NCI-H1694 treated with DMSO at 0.1 percent for 48 hours (cell line): ENCODE results near the gene OR10H5.
"Not testable (repeated sequence)": the region's sequence is repeated elsewhere in the genome, so short reads cannot be mapped to it uniquely, and the experiment has no call there.

Source experiments
- DNase-seq: peaks from one replicate; lab custom pipeline; 2025; lab: John Stamatoyannopoulos, UW

OR10H5 gene, protein sequence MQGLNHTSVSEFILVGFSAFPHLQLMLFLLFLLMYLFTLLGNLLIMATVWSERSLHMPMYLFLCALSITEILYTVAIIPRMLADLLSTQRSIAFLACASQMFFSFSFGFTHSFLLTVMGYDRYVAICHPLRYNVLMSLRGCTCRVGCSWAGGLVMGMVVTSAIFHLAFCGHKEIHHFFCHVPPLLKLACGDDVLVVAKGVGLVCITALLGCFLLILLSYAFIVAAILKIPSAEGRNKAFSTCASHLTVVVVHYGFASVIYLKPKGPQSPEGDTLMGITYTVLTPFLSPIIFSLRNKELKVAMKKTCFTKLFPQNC

GRCh38 chr19:15787611-15788155 lies at the start of gene OR10H5:
TSS of gene OR10H5 (plus strand) at chr19:15787661. CDS start at chr19:15794049, 6,388 bp downstream.
- DNase-seq, result no peak

DNA sequence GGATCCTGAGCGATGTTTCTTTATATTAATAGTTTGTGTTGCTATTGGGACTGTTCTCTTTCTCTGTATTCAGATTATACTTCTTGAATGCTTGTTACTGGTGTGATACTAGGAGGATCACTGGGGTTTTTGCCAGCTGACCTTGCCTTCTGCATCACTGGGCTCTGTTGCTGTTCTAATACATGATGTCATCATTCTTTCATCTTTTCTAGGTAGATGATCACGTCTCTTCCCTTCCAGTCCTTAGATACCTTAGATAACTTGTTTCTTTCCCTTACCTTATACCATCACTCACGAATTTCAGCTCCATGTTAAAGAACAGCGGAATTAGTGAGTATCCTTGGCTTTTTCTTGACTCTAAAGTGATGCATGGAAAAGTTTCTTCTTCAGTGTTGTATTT lies 49.7 kb upstream of the OR10H5 start, which contains the start of gene OR10H3:
Gene OR10H3, plus strand, starts transcription at position 264 of the 400 bp plus-strand sequence. CDS start 3,408 bp downstream, outside the sequence.
- no peak for DNase-seq

- DNase-seq, result no peak
Observed at GRCh38 chr19:15740785-15741184, 46.7 kb upstream of the OR10H5 start.

DNA sequence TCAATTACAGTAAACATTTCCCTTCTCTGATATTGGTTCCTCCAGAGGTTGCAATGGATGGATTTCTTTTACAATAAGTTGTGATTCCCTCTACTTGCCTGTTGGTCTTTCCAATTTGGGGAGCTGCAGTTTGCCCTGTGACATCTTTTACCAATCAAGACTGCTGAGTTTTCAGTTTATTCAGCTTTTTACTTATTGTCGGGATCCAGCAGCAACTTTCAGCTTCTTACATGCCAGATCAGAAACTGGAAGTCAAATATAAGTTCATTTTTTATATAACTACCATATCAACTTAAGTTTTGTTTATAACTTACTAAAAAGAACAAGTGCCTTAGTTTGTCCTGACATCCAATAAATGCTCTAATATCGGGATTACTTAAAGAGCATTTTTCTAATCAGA lies 39.2 kb upstream of the OR10H5 start:
- no peak for DNase-seq

GRCh38 chr19:15758379-15758778 lies 29.1 kb upstream of the OR10H5 start:
- DNase-seq, result no peak

DNA sequence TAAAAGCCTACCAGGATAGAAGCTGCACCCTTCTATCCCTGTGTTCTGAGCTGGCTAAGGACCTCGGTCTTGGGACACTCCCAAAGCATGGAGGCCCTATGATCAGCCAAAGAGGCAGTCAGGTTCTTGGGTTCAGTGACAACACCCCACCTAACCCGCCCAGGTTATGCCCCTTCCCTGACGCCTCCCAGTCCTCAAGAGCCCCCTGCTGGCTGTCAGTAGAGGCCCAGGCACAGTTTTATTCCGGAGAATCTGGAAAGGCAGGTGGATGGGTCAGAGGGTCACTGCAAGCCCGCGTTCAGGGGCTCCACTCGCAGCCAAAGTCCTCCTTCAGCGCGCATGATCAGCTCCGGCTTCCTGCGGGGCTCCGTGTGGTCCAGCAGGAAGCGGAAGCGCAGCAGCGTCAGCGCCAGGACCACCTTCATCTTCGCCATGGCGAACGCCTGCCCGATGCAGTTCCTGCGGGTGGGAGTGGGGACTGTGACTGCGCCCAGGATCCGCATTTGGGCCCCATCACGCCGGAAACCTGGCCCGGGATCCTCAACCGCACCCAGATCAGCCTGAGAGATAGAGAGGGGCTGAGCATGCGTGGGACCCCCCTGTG lies 27.4 kb upstream of the OR10H5 start:
- no peak for DNase-seq

DNA sequence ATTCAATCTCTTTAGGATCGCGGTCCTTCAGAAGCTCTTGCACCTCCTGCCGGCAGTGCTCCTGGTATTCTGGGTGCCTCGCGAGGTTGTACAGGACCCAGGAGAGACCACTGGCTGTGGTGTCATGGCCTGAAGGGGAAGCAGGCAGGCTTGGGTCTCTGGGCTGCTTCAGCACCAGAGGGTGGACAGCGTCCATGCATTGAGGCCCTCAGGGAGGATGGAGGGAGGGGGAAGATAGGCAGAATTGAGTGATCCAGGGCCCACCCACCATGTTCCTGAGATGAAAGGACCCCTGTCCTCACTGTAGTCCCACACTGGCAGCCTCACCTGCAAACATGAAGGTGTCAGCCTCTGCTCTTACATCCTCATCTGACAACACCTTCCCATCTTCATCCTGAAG lies 17.9 kb upstream of the OR10H5 start:
- no peak for DNase-seq

DNA sequence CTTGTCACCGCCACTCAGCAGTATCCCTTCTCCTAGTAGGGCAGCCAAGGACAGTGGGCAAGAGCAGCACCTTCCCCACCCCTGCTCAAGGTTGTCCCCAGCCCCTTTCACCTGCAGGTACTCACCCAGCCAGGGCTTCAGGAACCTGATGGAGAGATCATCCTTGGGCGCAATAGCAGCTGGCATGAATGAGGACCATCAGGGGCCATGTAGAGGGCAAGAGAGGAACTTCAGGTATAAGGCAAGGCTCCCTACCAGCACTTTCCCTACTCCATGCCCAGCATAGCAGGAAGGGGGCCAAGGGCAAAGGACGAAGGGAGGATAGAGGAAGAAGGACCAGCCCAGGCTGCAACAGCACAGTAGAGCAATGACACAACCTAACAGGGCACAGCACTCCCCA lies 13.3 kb upstream of the OR10H5 start:
- not testable (repeated sequence) for DNase-seq

- DNase-seq, result no peak
Observed at GRCh38 chr19:15775249-15775648, 12.2 kb upstream of the OR10H5 start.

GRCh38 chr19:15776264-15776663 lies 11.2 kb upstream of the OR10H5 start:
- no peak for DNase-seq

GRCh38 chr19:15776991-15777970 lies 10.2 kb upstream of the OR10H5 start:
- no peak for DNase-seq

- DNase-seq, result no peak
Observed at GRCh38 chr19:15779756-15780476, 7.5 kb upstream of the OR10H5 start.

- DNase-seq, result no peak
Observed at GRCh38 chr19:15780610-15781418, 6.6 kb upstream of the OR10H5 start.

- DNase-seq, result no peak
Observed at GRCh38 chr19:15781661-15782060, 5.8 kb upstream of the OR10H5 start.

- DNase-seq, result no peak
Observed at GRCh38 chr19:15782211-15782610, 5.2 kb upstream of the OR10H5 start.

DNA sequence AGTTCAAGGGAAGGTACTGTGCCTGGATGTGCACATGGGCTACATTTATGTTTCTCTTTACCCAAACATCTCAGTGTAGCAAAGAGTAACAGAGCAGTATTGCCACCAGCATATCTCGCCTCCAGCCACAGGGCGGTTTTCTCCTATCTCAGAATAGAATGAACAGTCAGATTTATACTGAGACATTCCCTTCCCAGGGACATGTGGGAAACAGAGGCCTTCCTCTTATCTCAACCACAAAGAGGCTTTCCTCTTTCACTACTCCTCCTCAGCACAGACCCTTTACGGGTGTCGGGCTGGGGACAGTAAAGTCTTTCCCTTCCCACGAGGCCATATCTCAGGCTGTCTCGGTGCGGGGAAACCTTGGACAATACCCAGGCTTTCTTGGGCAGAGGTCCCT lies 4.6 kb upstream of the OR10H5 start:
- not testable (repeated sequence) for DNase-seq

GRCh38 chr19:15788594-15789270 lies 1.3 kb downstream of the OR10H5 start:
- no peak for DNase-seq

DNA sequence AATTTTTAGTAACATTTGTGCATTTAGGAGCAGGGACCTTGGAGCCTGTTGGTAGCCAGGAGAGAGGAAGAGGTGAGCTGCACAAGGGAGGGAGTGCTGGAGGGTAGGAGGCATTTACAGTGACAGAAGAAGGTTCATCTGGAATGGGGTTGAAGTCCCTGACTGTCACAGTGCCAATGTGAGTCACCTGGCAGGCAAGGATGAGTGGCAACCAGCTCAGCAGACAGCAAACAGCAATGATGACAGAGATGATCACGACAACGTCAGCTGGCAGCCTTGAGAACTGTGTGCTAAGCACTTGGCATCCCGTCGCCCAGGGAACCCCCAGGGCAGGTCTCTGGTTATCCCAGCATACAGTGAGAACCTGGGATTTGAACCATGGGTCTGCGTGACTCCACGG lies 2.6 kb downstream of the OR10H5 start:
- DNase-seq, result no peak

- DNase-seq, result not testable (repeated sequence)
Observed at GRCh38 chr19:15794279-15794678, 6.8 kb downstream of the OR10H5 start.

- no peak for DNase-seq
Observed at GRCh38 chr19:15810335-15810734, 22.9 kb downstream of the OR10H5 start.
